ENCODE results near the gene LRP2BP. TPM values are rescaled to one million over a fixed set of nuclear protein-coding genes. Genes with fewer than 3 reads are reported as not detected.
A peak's percentile ranks its signal among the peaks of the same experiment; 100 is the strongest.

LRP2BP gene
- total and polyA plus RNA-seq, 2 experiments from 2014 or later, result 0.28 to 1.7 TPM

DNA sequence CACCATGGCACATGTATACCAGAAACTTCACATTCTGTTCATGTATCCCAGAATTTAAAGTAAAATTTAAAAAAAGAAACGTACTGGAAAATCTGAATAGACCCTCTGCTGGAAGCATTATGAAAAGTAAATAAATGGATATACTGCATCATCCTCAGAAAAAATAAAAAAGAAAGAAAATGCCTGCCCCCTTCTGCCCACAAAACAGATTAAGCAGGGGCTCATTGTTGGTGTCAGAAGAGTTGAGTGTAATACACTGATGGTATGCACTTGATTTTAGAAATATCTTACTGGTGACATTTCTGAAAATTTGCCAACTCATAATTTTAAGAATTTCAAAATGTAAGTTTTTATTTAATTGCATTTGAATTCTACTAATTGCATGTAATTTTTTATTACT is 77.8 kb downstream of the LRP2BP start:
- Histone ChIP-seq H4K20me1 (replicated peaks; ENCODE audit: insufficient read depth) (no peaks in the 10 kb centered on the region), H3K27me3 (ENCODE audit: insufficient read depth) (no peaks in the 10 kb centered on the region), H3K27ac (ENCODE audit: low read depth) (peak overlapping the region; percentile 91), H3K36me3 (ENCODE audit: insufficient read depth) (0 out of 2 replicates have a peak, but pooled peaks cover 4% of the 10 kb centered on the region), H3K4me2 (peak overlapping the region; percentile 25), H3K4me3 (no peak overlapping the region), H3K4me1 (ENCODE audit: insufficient read depth) (peaks cover 9% of the 10 kb centered on the region), H3F3A (replicated peaks; ENCODE audit: low read depth) (no peaks in the 10 kb centered on the region), H3K9me2 (ENCODE audit: insufficient read depth) (no peaks in the 10 kb centered on the region), H2AFZ (no peak overlapping the region), H3K79me2 (replicated peaks; ENCODE audit: insufficient read depth) (no peaks in the 10 kb centered on the region)
- Mint-ChIP-seq H3K36me3 (ENCODE audit: low read depth) (peaks cover 70% of the 10 kb centered on the region), H3K27ac (peak overlapping the region; percentile 79; the same call in 1 of the 2 replicates), H3K9me3 (peaks cover 19% of the 10 kb centered on the region), H3K4me3 (no peak overlapping the region), H3K4me1 (peaks cover 17% of the 10 kb centered on the region), H3K27me3 (ENCODE audit: insufficient read depth, low read depth, poor library complexity) (peaks cover 2% of the 10 kb centered on the region)
- ATAC-seq (no peak; the same call in 2 of the 3 replicates), DNase-seq (ENCODE audit: low spot score) (no peak)
- no peak for TF ChIP-seq POLR2AphosphoS5 (IDR thresholded peaks at IDR 0.05; ENCODE audit: low read depth)
- no peak for TF ChIP-seq EZH2phosphoT487 (IDR thresholded peaks at IDR 0.05; ENCODE audit: unreplicated experiment)
- TF ChIP-seq EZH2 (IDR thresholded peaks at IDR 0.05; ENCODE audit: low read depth, unreplicated experiment), result no peak
- TF ChIP-seq, protein P1, sequence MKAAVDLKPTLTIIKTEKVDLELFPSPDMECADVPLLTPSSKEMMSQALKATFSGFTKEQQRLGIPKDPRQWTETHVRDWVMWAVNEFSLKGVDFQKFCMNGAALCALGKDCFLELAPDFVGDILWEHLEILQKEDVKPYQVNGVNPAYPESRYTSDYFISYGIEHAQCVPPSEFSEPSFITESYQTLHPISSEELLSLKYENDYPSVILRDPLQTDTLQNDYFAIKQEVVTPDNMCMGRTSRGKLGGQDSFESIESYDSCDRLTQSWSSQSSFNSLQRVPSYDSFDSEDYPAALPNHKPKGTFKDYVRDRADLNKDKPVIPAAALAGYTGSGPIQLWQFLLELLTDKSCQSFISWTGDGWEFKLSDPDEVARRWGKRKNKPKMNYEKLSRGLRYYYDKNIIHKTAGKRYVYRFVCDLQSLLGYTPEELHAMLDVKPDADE (IDR thresholded peaks at IDR 0.05), result no peak
- TF ChIP-seq STAT1 (IDR thresholded peaks at IDR 0.05; ENCODE audit: unreplicated experiment), result no peak
- no peak for TF ChIP-seq ZNF114 (CRISPR knock-in tag; IDR thresholded peaks at IDR 0.05)
- TF ChIP-seq, protein P2, sequence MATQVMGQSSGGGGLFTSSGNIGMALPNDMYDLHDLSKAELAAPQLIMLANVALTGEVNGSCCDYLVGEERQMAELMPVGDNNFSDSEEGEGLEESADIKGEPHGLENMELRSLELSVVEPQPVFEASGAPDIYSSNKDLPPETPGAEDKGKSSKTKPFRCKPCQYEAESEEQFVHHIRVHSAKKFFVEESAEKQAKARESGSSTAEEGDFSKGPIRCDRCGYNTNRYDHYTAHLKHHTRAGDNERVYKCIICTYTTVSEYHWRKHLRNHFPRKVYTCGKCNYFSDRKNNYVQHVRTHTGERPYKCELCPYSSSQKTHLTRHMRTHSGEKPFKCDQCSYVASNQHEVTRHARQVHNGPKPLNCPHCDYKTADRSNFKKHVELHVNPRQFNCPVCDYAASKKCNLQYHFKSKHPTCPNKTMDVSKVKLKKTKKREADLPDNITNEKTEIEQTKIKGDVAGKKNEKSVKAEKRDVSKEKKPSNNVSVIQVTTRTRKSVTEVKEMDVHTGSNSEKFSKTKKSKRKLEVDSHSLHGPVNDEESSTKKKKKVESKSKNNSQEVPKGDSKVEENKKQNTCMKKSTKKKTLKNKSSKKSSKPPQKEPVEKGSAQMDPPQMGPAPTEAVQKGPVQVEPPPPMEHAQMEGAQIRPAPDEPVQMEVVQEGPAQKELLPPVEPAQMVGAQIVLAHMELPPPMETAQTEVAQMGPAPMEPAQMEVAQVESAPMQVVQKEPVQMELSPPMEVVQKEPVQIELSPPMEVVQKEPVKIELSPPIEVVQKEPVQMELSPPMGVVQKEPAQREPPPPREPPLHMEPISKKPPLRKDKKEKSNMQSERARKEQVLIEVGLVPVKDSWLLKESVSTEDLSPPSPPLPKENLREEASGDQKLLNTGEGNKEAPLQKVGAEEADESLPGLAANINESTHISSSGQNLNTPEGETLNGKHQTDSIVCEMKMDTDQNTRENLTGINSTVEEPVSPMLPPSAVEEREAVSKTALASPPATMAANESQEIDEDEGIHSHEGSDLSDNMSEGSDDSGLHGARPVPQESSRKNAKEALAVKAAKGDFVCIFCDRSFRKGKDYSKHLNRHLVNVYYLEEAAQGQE (IDR thresholded peaks at IDR 0.05; ENCODE audit: unreplicated experiment), result no peak
- TF ChIP-seq, protein P3, sequence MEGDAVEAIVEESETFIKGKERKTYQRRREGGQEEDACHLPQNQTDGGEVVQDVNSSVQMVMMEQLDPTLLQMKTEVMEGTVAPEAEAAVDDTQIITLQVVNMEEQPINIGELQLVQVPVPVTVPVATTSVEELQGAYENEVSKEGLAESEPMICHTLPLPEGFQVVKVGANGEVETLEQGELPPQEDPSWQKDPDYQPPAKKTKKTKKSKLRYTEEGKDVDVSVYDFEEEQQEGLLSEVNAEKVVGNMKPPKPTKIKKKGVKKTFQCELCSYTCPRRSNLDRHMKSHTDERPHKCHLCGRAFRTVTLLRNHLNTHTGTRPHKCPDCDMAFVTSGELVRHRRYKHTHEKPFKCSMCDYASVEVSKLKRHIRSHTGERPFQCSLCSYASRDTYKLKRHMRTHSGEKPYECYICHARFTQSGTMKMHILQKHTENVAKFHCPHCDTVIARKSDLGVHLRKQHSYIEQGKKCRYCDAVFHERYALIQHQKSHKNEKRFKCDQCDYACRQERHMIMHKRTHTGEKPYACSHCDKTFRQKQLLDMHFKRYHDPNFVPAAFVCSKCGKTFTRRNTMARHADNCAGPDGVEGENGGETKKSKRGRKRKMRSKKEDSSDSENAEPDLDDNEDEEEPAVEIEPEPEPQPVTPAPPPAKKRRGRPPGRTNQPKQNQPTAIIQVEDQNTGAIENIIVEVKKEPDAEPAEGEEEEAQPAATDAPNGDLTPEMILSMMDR (conservative IDR thresholded peaks at IDR 0.05; ENCODE audit: low read depth in 2 of 2), result no peak; a peak in 1 of 4 replicates
- TF ChIP-seq, protein P4, sequence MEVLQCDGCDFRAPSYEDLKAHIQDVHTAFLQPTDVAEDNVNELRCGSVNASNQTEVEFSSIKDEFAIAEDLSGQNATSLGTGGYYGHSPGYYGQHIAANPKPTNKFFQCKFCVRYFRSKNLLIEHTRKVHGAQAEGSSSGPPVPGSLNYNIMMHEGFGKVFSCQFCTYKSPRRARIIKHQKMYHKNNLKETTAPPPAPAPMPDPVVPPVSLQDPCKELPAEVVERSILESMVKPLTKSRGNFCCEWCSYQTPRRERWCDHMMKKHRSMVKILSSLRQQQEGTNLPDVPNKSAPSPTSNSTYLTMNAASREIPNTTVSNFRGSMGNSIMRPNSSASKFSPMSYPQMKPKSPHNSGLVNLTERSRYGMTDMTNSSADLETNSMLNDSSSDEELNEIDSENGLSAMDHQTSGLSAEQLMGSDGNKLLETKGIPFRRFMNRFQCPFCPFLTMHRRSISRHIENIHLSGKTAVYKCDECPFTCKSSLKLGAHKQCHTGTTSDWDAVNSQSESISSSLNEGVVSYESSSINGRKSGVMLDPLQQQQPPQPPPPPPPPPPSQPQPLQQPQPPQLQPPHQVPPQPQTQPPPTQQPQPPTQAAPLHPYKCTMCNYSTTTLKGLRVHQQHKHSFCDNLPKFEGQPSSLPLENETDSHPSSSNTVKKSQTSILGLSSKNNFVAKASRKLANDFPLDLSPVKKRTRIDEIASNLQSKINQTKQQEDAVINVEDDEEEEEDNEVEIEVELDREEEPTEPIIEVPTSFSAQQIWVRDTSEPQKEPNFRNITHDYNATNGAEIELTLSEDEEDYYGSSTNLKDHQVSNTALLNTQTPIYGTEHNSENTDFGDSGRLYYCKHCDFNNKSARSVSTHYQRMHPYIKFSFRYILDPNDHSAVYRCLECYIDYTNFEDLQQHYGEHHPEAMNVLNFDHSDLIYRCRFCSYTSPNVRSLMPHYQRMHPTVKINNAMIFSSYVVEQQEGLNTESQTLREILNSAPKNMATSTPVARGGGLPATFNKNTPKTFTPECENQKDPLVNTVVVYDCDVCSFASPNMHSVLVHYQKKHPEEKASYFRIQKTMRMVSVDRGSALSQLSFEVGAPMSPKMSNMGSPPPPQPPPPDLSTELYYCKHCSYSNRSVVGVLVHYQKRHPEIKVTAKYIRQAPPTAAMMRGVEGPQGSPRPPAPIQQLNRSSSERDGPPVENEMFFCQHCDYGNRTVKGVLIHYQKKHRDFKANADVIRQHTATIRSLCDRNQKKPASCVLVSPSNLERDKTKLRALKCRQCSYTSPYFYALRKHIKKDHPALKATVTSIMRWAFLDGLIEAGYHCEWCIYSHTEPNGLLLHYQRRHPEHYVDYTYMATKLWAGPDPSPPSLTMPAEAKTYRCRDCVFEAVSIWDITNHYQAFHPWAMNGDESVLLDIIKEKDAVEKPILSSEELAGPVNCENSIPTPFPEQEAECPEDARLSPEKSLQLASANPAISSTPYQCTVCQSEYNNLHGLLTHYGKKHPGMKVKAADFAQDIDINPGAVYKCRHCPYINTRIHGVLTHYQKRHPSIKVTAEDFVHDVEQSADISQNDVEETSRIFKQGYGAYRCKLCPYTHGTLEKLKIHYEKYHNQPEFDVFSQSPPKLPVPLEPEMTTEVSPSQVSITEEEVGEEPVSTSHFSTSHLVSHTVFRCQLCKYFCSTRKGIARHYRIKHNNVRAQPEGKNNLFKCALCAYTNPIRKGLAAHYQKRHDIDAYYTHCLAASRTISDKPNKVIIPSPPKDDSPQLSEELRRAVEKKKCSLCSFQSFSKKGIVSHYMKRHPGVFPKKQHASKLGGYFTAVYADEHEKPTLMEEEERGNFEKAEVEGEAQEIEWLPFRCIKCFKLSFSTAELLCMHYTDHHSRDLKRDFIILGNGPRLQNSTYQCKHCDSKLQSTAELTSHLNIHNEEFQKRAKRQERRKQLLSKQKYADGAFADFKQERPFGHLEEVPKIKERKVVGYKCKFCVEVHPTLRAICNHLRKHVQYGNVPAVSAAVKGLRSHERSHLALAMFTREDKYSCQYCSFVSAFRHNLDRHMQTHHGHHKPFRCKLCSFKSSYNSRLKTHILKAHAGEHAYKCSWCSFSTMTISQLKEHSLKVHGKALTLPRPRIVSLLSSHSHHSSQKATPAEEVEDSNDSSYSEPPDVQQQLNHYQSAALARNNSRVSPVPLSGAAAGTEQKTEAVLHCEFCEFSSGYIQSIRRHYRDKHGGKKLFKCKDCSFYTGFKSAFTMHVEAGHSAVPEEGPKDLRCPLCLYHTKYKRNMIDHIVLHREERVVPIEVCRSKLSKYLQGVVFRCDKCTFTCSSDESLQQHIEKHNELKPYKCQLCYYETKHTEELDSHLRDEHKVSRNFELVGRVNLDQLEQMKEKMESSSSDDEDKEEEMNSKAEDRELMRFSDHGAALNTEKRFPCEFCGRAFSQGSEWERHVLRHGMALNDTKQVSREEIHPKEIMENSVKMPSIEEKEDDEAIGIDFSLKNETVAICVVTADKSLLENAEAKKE (CRISPR knock-in tag; IDR thresholded peaks at IDR 0.05), result no peak
- no peak for TF ChIP-seq CREB1 (CRISPR knock-in tag; IDR thresholded peaks at IDR 0.05; ENCODE audit: low read depth)
- TF ChIP-seq NANOG (IDR thresholded peaks at IDR 0.05; ENCODE audit: borderline replicate concordance), result no peak
- TF ChIP-seq JUNB (IDR thresholded peaks at IDR 0.05; ENCODE audit: unreplicated experiment), result no peak
- no peak for TF ChIP-seq ZNF331 (CRISPR knock-in tag; IDR thresholded peaks at IDR 0.05; ENCODE audit: low read depth)
